Measurements from ENCODE around the gene SKOR2. TPM values are rescaled to one million over a fixed set of nuclear protein-coding genes. Genes with fewer than 3 reads are reported as not detected.

SKOR2 gene
- total RNA-seq, 1 experiment from 2014 or later = not detected

DNA sequence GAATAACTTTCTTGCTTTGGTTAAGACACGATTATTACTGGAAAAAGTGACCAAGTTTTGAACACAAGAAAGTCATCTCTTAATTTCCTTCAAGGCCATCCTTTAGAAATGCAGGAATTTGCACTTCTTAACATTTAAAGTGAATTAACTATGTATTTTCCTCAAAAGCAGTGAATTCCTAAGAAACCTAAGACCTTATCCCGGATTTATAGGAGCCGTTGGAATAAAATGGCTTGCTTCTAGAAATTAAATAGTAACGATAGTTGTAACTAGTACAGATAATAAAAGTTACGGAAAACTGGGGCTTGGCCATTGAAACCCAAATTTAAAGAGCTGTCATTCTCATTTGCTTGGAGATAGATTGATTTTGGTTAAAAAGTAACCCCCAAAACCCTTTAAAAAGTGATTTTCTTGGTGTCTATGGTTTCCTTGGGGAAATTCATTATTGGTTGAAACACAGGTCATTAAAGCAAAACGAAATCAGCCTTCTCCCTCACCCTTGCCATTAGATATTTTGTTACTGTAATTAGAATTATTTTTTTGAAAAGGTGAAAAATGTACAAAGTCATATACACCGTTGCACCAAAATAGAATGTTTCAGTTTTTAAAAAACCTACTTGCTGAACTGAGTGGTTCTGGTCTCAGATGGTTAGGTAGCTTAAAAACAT lies 2.0 kb downstream of the SKOR2 start:
- ChIA-PET CTCF (no interaction called here), POLR2A (interaction anchor here (0.7 kb wide), 1 partner anchor 91 kb away, joined by 3 read pairs; no protein-coding TSS in a partner anchor)
- in situ Hi-C loops (cut with HindIII; ENCODE audit: low pct_unique_long_range_greater_than_20kb, low sequenced_read_pairs) (no loop called here), intact Hi-C loops (cut with micrococcal nuclease; ENCODE audit: unreplicated experiment) (no loop called here)
- H3K36me3 ChIP-seq (ENCODE audit: control insufficient read depth, insufficient read depth, low read length) = no peaks in the 10 kb centered on the region
- TF ChIP-seq TCF7L2 (IDR thresholded peaks at IDR 0.05; ENCODE audit: low read depth, low read length) (no peak), SIN3A (IDR thresholded peaks at IDR 0.05; ENCODE audit: borderline replicate concordance, insufficient read depth, low read depth, low read length) (no peak), POLR2AphosphoS5 (IDR thresholded peaks at IDR 0.05; ENCODE audit: low read depth, low read length) (no peak)
- TF ChIP-seq, protein P1, sequence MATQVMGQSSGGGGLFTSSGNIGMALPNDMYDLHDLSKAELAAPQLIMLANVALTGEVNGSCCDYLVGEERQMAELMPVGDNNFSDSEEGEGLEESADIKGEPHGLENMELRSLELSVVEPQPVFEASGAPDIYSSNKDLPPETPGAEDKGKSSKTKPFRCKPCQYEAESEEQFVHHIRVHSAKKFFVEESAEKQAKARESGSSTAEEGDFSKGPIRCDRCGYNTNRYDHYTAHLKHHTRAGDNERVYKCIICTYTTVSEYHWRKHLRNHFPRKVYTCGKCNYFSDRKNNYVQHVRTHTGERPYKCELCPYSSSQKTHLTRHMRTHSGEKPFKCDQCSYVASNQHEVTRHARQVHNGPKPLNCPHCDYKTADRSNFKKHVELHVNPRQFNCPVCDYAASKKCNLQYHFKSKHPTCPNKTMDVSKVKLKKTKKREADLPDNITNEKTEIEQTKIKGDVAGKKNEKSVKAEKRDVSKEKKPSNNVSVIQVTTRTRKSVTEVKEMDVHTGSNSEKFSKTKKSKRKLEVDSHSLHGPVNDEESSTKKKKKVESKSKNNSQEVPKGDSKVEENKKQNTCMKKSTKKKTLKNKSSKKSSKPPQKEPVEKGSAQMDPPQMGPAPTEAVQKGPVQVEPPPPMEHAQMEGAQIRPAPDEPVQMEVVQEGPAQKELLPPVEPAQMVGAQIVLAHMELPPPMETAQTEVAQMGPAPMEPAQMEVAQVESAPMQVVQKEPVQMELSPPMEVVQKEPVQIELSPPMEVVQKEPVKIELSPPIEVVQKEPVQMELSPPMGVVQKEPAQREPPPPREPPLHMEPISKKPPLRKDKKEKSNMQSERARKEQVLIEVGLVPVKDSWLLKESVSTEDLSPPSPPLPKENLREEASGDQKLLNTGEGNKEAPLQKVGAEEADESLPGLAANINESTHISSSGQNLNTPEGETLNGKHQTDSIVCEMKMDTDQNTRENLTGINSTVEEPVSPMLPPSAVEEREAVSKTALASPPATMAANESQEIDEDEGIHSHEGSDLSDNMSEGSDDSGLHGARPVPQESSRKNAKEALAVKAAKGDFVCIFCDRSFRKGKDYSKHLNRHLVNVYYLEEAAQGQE (IDR thresholded peaks at IDR 0.05; ENCODE audit: insufficient read depth in 1 of 2, low read depth in 2 of 2, low read length in 1 of 2) = no peak
- TF ChIP-seq, protein P2, sequence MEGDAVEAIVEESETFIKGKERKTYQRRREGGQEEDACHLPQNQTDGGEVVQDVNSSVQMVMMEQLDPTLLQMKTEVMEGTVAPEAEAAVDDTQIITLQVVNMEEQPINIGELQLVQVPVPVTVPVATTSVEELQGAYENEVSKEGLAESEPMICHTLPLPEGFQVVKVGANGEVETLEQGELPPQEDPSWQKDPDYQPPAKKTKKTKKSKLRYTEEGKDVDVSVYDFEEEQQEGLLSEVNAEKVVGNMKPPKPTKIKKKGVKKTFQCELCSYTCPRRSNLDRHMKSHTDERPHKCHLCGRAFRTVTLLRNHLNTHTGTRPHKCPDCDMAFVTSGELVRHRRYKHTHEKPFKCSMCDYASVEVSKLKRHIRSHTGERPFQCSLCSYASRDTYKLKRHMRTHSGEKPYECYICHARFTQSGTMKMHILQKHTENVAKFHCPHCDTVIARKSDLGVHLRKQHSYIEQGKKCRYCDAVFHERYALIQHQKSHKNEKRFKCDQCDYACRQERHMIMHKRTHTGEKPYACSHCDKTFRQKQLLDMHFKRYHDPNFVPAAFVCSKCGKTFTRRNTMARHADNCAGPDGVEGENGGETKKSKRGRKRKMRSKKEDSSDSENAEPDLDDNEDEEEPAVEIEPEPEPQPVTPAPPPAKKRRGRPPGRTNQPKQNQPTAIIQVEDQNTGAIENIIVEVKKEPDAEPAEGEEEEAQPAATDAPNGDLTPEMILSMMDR (IDR thresholded peaks at IDR 0.05) = no peak
- ATAC-seq (no peak), DNase-seq (ENCODE audit: low read depth, low spot score) (no peak)
- no peaks in the 10 kb centered on the region for H3K4me1 ChIP-seq (ENCODE audit: control insufficient read depth, insufficient read depth, low read length)
- no peak overlapping the region for H3K27ac ChIP-seq (ENCODE audit: low read length)
- no TSS peak for BruUV-seq (replicated peaks)
- no peaks in the 10 kb centered on the region for H3K9me3 ChIP-seq (ENCODE audit: control insufficient read depth, insufficient read depth, low read depth, low read length)
- peaks cover 7% of the 10 kb centered on the region for H3K27me3 ChIP-seq (ENCODE audit: control insufficient read depth, insufficient read depth, low read length)
- no peak overlapping the region for H3K4me3 ChIP-seq (ENCODE audit: low read depth in 2 of 2, low read length in 2 of 2)

- in situ Hi-C loops (cut with HindIII; ENCODE audit: low pct_unique_long_range_greater_than_20kb, low sequenced_read_pairs) = no loop called here
- Histone ChIP-seq H3K9me3 (ENCODE audit: control insufficient read depth, insufficient read depth, low read depth, low read length) (no peaks in the 10 kb centered on the region), H3K27ac (ENCODE audit: low read length) (no peak overlapping the region), H3K27me3 (ENCODE audit: control insufficient read depth, insufficient read depth, low read length) (peaks cover 7% of the 10 kb centered on the region), H3K4me1 (ENCODE audit: control insufficient read depth, insufficient read depth, low read length) (no peaks in the 10 kb centered on the region), H3K4me3 (ENCODE audit: low read depth in 2 of 2, low read length in 2 of 2) (no peak overlapping the region), H3K36me3 (ENCODE audit: control insufficient read depth, insufficient read depth, low read length) (no peaks in the 10 kb centered on the region)
- CTCF ChIA-PET = no interaction called here
- BruUV-seq (replicated peaks) = no TSS peak
- intact Hi-C loops (cut with micrococcal nuclease; ENCODE audit: unreplicated experiment) = no loop called here
- POLR2A ChIA-PET = no interaction called here
- TF ChIP-seq POLR2AphosphoS5 (IDR thresholded peaks at IDR 0.05; ENCODE audit: low read depth, low read length) = no peak
- no peak for TF ChIP-seq SIN3A (IDR thresholded peaks at IDR 0.05; ENCODE audit: borderline replicate concordance, insufficient read depth, low read depth, low read length)
- TF ChIP-seq TCF7L2 (IDR thresholded peaks at IDR 0.05; ENCODE audit: low read depth, low read length) = no peak
- TF ChIP-seq, protein P2 (IDR thresholded peaks at IDR 0.05) = no peak
- TF ChIP-seq, protein P1 (IDR thresholded peaks at IDR 0.05; ENCODE audit: insufficient read depth in 1 of 2, low read depth in 2 of 2, low read length in 1 of 2) = no peak
- DNase-seq (ENCODE audit: low read depth, low spot score) (no peak), ATAC-seq (no peak)
These were observed 2.7 kb downstream of the SKOR2 start for GRCh38 chr18:47248604-47249313.
